ENCODE measurements around the gene MPDU1. TPM values are rescaled to one million over a fixed set of nuclear protein-coding genes. Genes with fewer than 3 reads are reported as not detected.

Gene MPDU1
- total RNA-seq, 1 experiment from 2014 or later, result 34.6 TPM

GRCh38 chr17:7627250-7628121, 43.8 kb downstream of the MPDU1 start, which contains the start of gene SAT2:
Gene SAT2, minus strand, starts transcription at chr17:7627821. Its CDS starts 186 bp downstream, at chr17:7627635.
- peak; percentile 89 for DNase-seq
- Mint-ChIP-seq H3K36me3 (ENCODE audit: insufficient read depth, unreplicated experiment) (peaks cover 22% of the 10 kb centered on the region), H3K4me3 (ENCODE audit: low read depth, unreplicated experiment) (peak within 1 kb of the TSS; percentile 80), H3K27me3 (ENCODE audit: unreplicated experiment) (no peaks in the 10 kb centered on the region), H3K9me3 (ENCODE audit: low read depth, unreplicated experiment) (no peaks in the 10 kb centered on the region), H3K27ac (ENCODE audit: unreplicated experiment) (peak within 1 kb of the TSS; percentile 54), H3K4me1 (ENCODE audit: low read depth, unreplicated experiment) (no peaks in the 10 kb centered on the region)
- TF ChIP-seq CTCF (IDR thresholded peaks at IDR 0.05; ENCODE audit: unreplicated experiment), result no peak
- no TSS peak for BruUV-seq (replicated peaks)
- CTCF ChIA-PET, result interaction anchor here (0.7 to 1.5 kb wide), 3 partner anchors 12 to 361 kb away, joined by 3 to 5 read pairs (median 4); partner anchors contain the start of genes FXR2 and WRAP53
- intact Hi-C loops (cut with micrococcal nuclease; ENCODE audit: unreplicated experiment), result no loop called here

GRCh38 chr17:7629939-7630571, 46.4 kb downstream of the MPDU1 start, which contains the start of gene SHBG:
Gene SHBG, plus strand, starts transcription at chr17:7630135. Its CDS starts 38 bp downstream, at chr17:7630173.
- Mint-ChIP-seq H3K27ac (ENCODE audit: unreplicated experiment) (no peak within 1 kb of the TSS), H3K4me3 (ENCODE audit: low read depth, unreplicated experiment) (no peak within 1 kb of the TSS), H3K4me1 (ENCODE audit: low read depth, unreplicated experiment) (no peaks in the 10 kb centered on the region), H3K9me3 (ENCODE audit: low read depth, unreplicated experiment) (no peaks in the 10 kb centered on the region), H3K27me3 (ENCODE audit: unreplicated experiment) (peaks cover 6% of the 10 kb centered on the region), H3K36me3 (ENCODE audit: insufficient read depth, unreplicated experiment) (peaks cover 22% of the 10 kb centered on the region)
- DNase-seq, result no peak
- no TSS peak for BruUV-seq (replicated peaks)
- intact Hi-C loops (cut with micrococcal nuclease; ENCODE audit: unreplicated experiment), result loop anchor here (5.0 kb wide), 1 partner anchor 57 kb away; the partner anchor contains the start of genes TP53 and WRAP53
- CTCF ChIA-PET, result no interaction called here
- no peak for TF ChIP-seq CTCF (IDR thresholded peaks at IDR 0.05; ENCODE audit: unreplicated experiment)

- no peaks in the 10 kb centered on the region for H3K9me3 Mint-ChIP-seq (ENCODE audit: low read depth, unreplicated experiment)
- H3K27me3 Mint-ChIP-seq (ENCODE audit: unreplicated experiment), result peaks cover 22% of the 10 kb centered on the region
- no peak for DNase-seq
- no peaks in the 10 kb centered on the region for H3K4me1 Mint-ChIP-seq (ENCODE audit: low read depth, unreplicated experiment)
- TF ChIP-seq CTCF (IDR thresholded peaks at IDR 0.05; ENCODE audit: unreplicated experiment), result no peak
- BruUV-seq (replicated peaks), result no TSS peak
- intact Hi-C loops (cut with micrococcal nuclease; ENCODE audit: unreplicated experiment), result loop anchor here (5.0 kb wide), 1 partner anchor 56 kb away; the partner anchor contains the start of genes TP53 and WRAP53
- no peak overlapping the region for H3K27ac Mint-ChIP-seq (ENCODE audit: unreplicated experiment)
- CTCF ChIA-PET, result interaction anchor here (0.6 to 1.0 kb wide), 2 partner anchors 14 to 101 kb away, joined by 3 read pairs; no protein-coding TSS in a partner anchor
- H3K36me3 Mint-ChIP-seq (ENCODE audit: insufficient read depth, unreplicated experiment), result peaks cover 16% of the 10 kb centered on the region
- no peak overlapping the region for H3K4me3 Mint-ChIP-seq (ENCODE audit: low read depth, unreplicated experiment)
Measured at GRCh38 chr17:7631398-7632380, 48.0 kb downstream of the MPDU1 start.

All from Calu3 (cell line).